Heart left ventricle (tissue), 13 donors: ENCODE results near the gene PRKCI.

Experiments used
- POLR2A ChIP-seq, 2 donors: fragments of 450-650 bp; IDR thresholded peaks; one replicate each; pipeline ENCODE4 v1.6.1; 2017; ENCODE audit warnings: antibody characterized with exemption in 2 of 2, mild to moderate bottlenecking in 2 of 2, moderate library complexity in 2 of 2
- TF ChIP-seq, protein P1 (sequence below), 12 donors: fragments of 200-600 bp; sonication (generic) in 4 of 12; IDR thresholded peaks; one replicate each; pipeline versions ENCODE4 v1.5.0 to v1.8.0; 2018 to 2022; ENCODE audit warnings: antibody characterized with exemption in 12 of 12, mild to moderate bottlenecking in 5 of 12
- donor health status: ischemic (EF 13 %, LVEDD 7.1; RV severe dilation, severe dysfunction).
- donor health status: DM: no; HTN: yes; CAD: no.
- donor health status: DM: no; HTN: no; CAD: no.
- donor health status: ischemic (EF 25% LVEDD 6.9; RV normal size, moderate dysfunction).
- donor health status: ischemic (EF 25% LVEDD 5.7; RV mildly dilated, moderate dysfunction).
- donor health status: ischemic (EF 35%, LVEDD 5.7; RV mildly dilated, moderate dysfunction).
- donor health status: nonischemic (EF 11% LVEDD 7.7; RV severe dilation, severe dysfunction).
- donor health status: DM: yes; HTN: yes; CAD: no.
- donor health status: PGD.
- donor health status: ischemic (EF 29% LVEDD 5.4; RV normal size, mild dysfunction).
- donor health status: nonischemic (EF 23%, LVEDD 6.1; RV moderate dilation, normal function).

DNA sequence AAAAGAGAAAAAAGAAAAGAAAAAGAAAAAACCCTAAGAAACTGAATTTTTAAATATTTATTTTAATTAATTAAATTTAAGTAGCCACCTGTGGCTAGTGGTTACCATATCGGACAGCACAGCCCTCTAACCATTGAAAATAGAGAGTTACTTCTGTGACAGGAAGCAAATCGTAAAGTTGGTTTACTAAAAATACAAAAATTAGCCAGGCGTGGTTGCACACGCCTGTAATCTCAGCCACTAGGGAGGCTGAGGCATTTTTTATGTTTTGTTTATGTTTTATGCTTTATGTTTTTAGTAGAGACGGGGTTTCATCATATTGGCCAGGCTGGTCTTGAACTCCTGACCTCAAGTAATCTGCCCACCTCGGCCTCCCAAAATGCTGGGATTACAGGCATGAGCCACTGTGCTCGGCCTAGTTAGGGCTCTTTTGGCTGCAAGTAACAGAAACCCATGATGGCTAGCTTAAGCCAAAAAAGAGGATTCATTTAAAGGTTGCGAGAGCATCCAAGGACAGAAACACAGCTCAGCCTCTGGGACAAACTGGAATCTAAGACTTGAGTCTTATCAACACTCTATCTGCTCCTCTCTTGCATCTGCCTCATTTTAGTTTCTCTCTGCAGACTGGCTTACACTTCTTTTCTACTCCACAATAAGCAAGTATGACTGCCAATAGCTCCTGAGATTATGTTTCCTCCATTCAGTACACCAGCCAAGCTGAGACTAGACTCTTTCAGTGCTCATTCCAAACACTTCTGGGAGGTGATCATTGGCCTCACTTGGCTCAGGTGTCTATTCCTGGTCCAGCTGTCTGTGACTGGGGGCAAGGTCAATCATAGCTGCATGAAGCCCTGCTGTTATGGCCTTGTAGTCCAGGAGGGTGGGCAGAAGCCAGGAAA is 128.5 kb downstream of the PRKCI start:
- TF ChIP-seq, protein P1, sequence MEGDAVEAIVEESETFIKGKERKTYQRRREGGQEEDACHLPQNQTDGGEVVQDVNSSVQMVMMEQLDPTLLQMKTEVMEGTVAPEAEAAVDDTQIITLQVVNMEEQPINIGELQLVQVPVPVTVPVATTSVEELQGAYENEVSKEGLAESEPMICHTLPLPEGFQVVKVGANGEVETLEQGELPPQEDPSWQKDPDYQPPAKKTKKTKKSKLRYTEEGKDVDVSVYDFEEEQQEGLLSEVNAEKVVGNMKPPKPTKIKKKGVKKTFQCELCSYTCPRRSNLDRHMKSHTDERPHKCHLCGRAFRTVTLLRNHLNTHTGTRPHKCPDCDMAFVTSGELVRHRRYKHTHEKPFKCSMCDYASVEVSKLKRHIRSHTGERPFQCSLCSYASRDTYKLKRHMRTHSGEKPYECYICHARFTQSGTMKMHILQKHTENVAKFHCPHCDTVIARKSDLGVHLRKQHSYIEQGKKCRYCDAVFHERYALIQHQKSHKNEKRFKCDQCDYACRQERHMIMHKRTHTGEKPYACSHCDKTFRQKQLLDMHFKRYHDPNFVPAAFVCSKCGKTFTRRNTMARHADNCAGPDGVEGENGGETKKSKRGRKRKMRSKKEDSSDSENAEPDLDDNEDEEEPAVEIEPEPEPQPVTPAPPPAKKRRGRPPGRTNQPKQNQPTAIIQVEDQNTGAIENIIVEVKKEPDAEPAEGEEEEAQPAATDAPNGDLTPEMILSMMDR (IDR thresholded peaks at IDR 0.05): no peak
- TF ChIP-seq POLR2A (IDR thresholded peaks at IDR 0.05): no peak
